ENCODE data around the gene PEX26.
"Not testable (repeated sequence)": the region's sequence is repeated elsewhere in the genome, so short reads cannot be mapped to it uniquely, and the experiment has no call there.

The PEX26 gene

DNA sequence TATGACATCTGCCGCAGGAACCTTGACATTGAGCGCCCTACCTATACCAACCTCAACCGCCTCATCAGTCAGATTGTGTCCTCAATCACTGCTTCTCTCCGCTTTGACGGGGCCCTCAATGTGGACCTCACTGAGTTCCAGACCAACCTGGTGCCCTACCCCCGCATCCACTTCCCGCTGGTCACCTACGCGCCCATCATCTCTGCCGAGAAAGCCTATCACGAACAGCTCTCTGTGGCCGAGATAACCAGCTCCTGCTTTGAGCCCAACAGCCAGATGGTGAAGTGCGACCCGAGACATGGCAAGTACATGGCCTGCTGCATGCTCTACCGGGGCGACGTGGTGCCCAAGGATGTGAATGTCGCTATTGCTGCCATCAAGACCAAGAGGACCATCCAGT is 48.8 kb downstream of the PEX26 start:
- TF ChIP-seq, protein P1, sequence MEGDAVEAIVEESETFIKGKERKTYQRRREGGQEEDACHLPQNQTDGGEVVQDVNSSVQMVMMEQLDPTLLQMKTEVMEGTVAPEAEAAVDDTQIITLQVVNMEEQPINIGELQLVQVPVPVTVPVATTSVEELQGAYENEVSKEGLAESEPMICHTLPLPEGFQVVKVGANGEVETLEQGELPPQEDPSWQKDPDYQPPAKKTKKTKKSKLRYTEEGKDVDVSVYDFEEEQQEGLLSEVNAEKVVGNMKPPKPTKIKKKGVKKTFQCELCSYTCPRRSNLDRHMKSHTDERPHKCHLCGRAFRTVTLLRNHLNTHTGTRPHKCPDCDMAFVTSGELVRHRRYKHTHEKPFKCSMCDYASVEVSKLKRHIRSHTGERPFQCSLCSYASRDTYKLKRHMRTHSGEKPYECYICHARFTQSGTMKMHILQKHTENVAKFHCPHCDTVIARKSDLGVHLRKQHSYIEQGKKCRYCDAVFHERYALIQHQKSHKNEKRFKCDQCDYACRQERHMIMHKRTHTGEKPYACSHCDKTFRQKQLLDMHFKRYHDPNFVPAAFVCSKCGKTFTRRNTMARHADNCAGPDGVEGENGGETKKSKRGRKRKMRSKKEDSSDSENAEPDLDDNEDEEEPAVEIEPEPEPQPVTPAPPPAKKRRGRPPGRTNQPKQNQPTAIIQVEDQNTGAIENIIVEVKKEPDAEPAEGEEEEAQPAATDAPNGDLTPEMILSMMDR (IDR thresholded peaks at IDR 0.05; ENCODE audit: insufficient read depth, low read length, poor library complexity, severe bottlenecking): no peak
- H3K36me3 ChIP-seq (ENCODE audit: control insufficient read depth, insufficient read depth, low read length): peaks cover 8% of the 10 kb centered on the region
- DNase-seq (ENCODE audit: extremely low read depth, insufficient read length): no peak
- no peaks in the 10 kb centered on the region for H3K27me3 ChIP-seq (replicated peaks; ENCODE audit: control insufficient read depth, insufficient read depth, low read length)
- H3K4me3 ChIP-seq (replicated peaks; ENCODE audit: low read depth, low read length): no peak overlapping the region

DNA sequence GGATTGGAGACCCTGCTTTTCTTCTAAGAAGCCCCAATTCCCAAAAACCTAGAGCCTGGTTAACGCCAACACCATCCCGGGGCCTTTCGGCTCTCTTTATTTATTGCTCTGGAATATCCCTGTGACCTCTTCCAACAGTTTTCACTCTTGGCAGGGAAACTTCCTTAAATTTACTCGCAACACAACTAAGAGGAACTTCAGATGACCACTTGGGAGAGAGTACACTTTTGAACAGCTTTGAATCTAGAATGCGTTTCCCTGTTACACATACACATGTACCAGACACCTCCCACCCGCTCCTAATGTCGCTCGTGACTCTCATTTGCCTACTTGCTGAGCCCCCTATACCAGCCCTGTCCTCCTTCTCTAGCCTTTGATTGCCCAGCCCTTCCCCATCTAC is 52.2 kb downstream of the PEX26 start:
- TF ChIP-seq, protein P1 (IDR thresholded peaks at IDR 0.05; ENCODE audit: insufficient read depth, low read length, poor library complexity, severe bottlenecking): no peak
- DNase-seq (ENCODE audit: extremely low read depth, insufficient read length): no peak
- Histone ChIP-seq H3K36me3 (ENCODE audit: control insufficient read depth, insufficient read depth, low read length) (peaks cover 6% of the 10 kb centered on the region), H3K4me3 (replicated peaks; ENCODE audit: low read depth, low read length) (no peak overlapping the region), H3K27me3 (replicated peaks; ENCODE audit: control insufficient read depth, insufficient read depth, low read length) (no peaks in the 10 kb centered on the region)

DNA sequence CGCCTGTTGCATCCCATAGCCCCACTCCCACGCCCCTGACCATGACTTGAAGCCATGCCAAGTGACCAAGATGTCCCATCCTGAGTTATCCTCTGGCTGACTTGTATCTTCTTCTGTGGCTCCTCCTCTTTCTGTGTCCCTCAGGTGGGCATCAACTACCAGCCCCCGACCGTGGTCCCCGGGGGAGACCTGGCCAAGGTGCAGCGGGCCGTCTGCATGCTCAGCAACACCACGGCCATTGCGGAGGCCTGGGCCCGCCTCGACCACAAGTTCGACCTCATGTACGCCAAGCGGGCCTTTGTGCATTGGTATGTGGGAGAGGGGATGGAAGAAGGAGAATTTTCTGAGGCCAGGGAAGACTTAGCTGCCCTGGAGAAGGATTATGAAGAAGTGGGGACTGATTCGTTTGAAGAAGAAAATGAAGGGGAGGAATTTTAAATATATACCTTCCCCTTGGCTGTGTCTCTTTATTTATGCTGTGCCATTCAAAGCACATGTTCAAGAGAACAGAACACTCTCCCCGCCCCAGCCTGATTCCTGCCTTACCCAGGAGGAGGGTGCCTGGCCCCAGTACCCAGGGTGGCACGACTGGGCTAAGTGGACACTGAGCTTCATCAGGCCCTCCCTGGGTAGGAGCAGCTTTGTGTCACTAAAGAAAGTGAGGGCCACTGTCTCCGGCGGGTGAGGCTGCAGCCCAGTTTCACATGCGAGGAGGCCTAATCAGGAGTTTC is 53.1 kb downstream of the PEX26 start:
- no peak overlapping the region for H3K4me3 ChIP-seq (replicated peaks; ENCODE audit: low read depth, low read length)
- no peak for DNase-seq (ENCODE audit: extremely low read depth, insufficient read length)
- H3K27me3 ChIP-seq (replicated peaks; ENCODE audit: control insufficient read depth, insufficient read depth, low read length): no peaks in the 10 kb centered on the region

DNA sequence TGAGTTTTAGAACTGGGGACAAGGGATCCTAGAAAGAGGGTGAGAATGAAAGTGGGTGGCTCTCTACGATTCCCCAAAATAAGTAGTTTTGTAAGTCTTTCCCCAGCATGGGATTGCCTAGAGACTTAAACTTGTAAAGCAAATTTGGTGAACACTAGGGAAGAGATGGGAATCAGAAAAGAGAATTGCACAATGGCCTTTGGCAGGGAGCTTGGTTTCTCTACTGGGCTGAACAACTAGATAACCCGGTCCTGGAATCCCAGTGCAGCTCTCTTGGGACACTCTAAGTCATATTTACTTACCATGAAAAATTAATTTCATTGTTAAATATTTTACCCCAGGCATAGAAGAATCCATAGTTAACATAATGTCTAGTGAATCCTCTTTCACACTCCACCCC is 55.7 kb downstream of the PEX26 start:
- H3K27me3 ChIP-seq (replicated peaks; ENCODE audit: control insufficient read depth, insufficient read depth, low read length): no peaks in the 10 kb centered on the region
- TF ChIP-seq, protein P1 (IDR thresholded peaks at IDR 0.05; ENCODE audit: insufficient read depth, low read length, poor library complexity, severe bottlenecking): no peak
- H3K36me3 ChIP-seq (ENCODE audit: control insufficient read depth, insufficient read depth, low read length): no peaks in the 10 kb centered on the region; the same call in 1 of the 2 replicates
- H3K4me3 ChIP-seq (replicated peaks; ENCODE audit: low read depth, low read length): no peak overlapping the region
- DNase-seq (ENCODE audit: extremely low read depth, insufficient read length): no peak

More for the DNA sequence above, 53.1 kb downstream of the PEX26 start:
- H3K36me3 ChIP-seq (ENCODE audit: control insufficient read depth, insufficient read depth, low read length): peaks cover 6% of the 10 kb centered on the region
- TF ChIP-seq, protein P1 (IDR thresholded peaks at IDR 0.05; ENCODE audit: insufficient read depth, low read length, poor library complexity, severe bottlenecking): no peak

DNA sequence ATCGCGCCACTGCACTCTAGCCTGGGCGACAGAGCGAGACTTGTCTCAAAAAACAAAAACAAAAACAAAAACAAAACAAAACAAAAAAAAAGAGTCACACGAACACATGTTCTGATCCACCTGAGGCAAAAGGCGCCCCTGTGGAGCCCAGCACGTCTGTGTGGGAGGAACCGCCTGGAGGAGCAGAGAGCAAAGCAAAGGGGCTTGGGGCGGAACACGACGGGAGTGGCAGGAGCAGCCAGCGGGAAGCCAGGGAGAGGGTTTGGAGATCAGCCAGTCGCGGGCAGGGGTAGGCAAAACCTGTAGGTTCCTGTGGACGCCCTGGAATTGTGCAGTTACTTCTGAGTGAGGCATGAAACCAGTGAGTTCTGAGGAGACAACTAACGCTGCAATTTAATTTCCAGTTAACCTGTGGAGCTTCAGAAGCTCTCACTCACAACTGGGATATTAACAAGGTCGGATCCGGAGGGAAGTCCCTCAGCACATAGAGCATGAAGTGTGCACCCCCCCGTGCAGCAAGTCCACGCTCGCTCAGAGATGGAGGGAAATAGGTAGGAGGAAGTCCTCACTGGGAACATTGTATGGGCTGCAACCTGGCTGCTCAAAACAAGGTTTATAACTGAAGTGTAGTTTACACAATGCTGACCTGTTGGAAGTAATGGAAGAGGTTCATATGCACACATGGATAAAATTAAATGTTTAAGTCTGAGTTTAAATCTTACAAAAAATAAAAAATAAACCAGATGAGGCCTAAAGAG is 59.0 kb downstream of the PEX26 start:
- Histone ChIP-seq H3K27me3 (replicated peaks; ENCODE audit: control insufficient read depth, insufficient read depth, low read length) (no peaks in the 10 kb centered on the region), H3K4me3 (replicated peaks; ENCODE audit: low read depth, low read length) (no peak overlapping the region)

DNA sequence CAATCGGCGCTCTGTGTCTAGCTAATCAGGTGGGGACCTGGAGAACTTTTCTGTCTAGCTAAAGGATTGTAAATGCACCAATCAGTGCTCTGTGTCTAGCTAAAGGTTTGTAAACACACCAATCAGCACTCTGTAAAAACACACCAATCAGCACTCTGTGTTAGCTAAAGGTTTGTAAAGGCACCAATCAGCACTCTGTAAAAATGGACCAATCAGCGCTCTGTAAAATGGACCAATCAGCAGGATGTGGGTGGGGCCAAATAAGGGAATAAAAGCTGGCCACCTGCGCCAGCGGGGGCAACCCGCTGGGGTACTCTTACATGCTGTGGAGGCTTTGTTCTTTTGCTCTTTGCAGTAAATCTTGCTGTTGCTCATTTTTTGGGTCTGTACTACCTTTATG is 63.2 kb downstream of the PEX26 start:
- DNase-seq (ENCODE audit: extremely low read depth, insufficient read length): not testable (repeated sequence)

More for the DNA sequence above, 59.0 kb downstream of the PEX26 start:
- DNase-seq (ENCODE audit: extremely low read depth, insufficient read length): no peak
- TF ChIP-seq, protein P1 (IDR thresholded peaks at IDR 0.05; ENCODE audit: insufficient read depth, low read length, poor library complexity, severe bottlenecking): no peak
- H3K36me3 ChIP-seq (ENCODE audit: control insufficient read depth, insufficient read depth, low read length): no peaks in the 10 kb centered on the region; the same call in 1 of the 2 replicates

More for the DNA sequence above, 63.2 kb downstream of the PEX26 start:
- not testable (repeated sequence) for H3K4me3 ChIP-seq (replicated peaks; ENCODE audit: low read depth, low read length); H3K36me3 ChIP-seq (ENCODE audit: control insufficient read depth, insufficient read depth, low read length); H3K27me3 ChIP-seq (replicated peaks; ENCODE audit: control insufficient read depth, insufficient read depth, low read length)

Data from GM06990 (cell line).